Neural progenitor cell (in vitro differentiated cells): ENCODE measurements around the gene BARD1.

ENCODE experiments used
- CTCF ChIP-seq: fragments of 200-600 bp; sonication (generic); IDR thresholded peaks from 2 replicates; pipeline ENCODE4 v1.5.1; 2017; ENCODE audit warnings: antibody characterized with exemption, mild to moderate bottlenecking
- EZH2 ChIP-seq: fragments of 200-600 bp; sonication (generic); IDR thresholded peaks from 2 replicates; pipeline ENCODE4 v1.6.1; 2017; ENCODE audit warnings: antibody characterized with exemption, mild to moderate bottlenecking, moderate library complexity
- EZH2phosphoT487 ChIP-seq: fragments of 200-600 bp; sonication (generic); IDR thresholded peaks from 2 replicates; pipeline ENCODE4 v1.6.1; 2017; ENCODE audit warnings: antibody characterized with exemption

- TF ChIP-seq CTCF (no peak), EZH2phosphoT487 (no peak), EZH2 (no peak)
Measured at GRCh38 chr2:214706986-214707385, 102.5 kb downstream of the BARD1 start.
